Neural cell (in vitro differentiated cells): ENCODE measurements around the gene MARCHF9. TPM values are rescaled to one million over a fixed set of nuclear protein-coding genes. Genes with fewer than 3 reads are reported as not detected.

Source experiments
- H2AFZ ChIP-seq: fragments of 200-600, 300-800 bp; sonication (generic), shearing (Covaris generic); 2 replicates; pipeline ENCODE4 v1.6.0; 2014; ENCODE audit warnings: low read depth, mild to moderate bottlenecking, antibody characterized with exemption, low read length, moderate library complexity
- H3F3A ChIP-seq: fragments of 200-600 bp; shearing (Covaris generic); 2 replicates; pipeline ENCODE4 v1.6.1; 2016; ENCODE audit warnings: mild to moderate bottlenecking, moderate library complexity, mixed read lengths, antibody characterized with exemption, low read length; ENCODE audit not compliant: insufficient read depth, poor library complexity, severe bottlenecking
- H3K27ac ChIP-seq: fragments of 200-600, 300-800 bp; sonication (generic), shearing (Covaris generic); 2 replicates; pipeline ENCODE4 v1.5.1; 2014; ENCODE audit warnings: mild to moderate bottlenecking, low read length, moderate library complexity
- H3K27me3 ChIP-seq: fragments of 300-800, 200-600 bp; sonication (generic), shearing (Covaris generic); 2 replicates; pipeline ENCODE4 v1.6.0; 2014; ENCODE audit warnings: mild to moderate bottlenecking, low read depth, low read length, moderate library complexity; ENCODE audit not compliant: insufficient read depth
- H3K36me3 ChIP-seq: fragments of 300-800, 200-600 bp; sonication (generic), shearing (Covaris generic); 2 replicates; pipeline ENCODE4 v1.5.1; 2014; ENCODE audit warnings: mild to moderate bottlenecking, antibody characterized with exemption, low read length, moderate library complexity; ENCODE audit not compliant: insufficient read depth
- H3K4me2 ChIP-seq: fragments of 300-800, 200-600 bp; sonication (generic), shearing (Covaris generic); 2 replicates; pipeline ENCODE4 v1.6.0; 2014; ENCODE audit warnings: mild to moderate bottlenecking, low read length
- H3K4me3 ChIP-seq: fragments of 300-800, 200-600 bp; sonication (generic), shearing (Covaris generic); 2 replicates; pipeline ENCODE4 v1.5.1; 2014; ENCODE audit warnings: mild to moderate bottlenecking, low read length, moderate library complexity
- H3K79me2 ChIP-seq: fragments of 200-600 bp; shearing (Covaris generic); replicated peaks from 2 replicates; pipeline ENCODE4 v1.6.0; 2014; ENCODE audit warnings: mild to moderate bottlenecking, low read length, moderate library complexity; ENCODE audit not compliant: insufficient read depth
- H3K9ac ChIP-seq: fragments of 300-800, 200-600 bp; sonication (generic), shearing (Covaris generic); 2 replicates; pipeline ENCODE4 v1.6.1; 2016; ENCODE audit warnings: mild to moderate bottlenecking, low read length, mixed read lengths
- H3K9me2 ChIP-seq: fragments of 200-600 bp; shearing (Covaris generic); 2 replicates; pipeline ENCODE4 v1.6.1; 2016; ENCODE audit warnings: mild to moderate bottlenecking, low read length, mixed read lengths; ENCODE audit not compliant: insufficient read depth
- H3K9me3 ChIP-seq: fragments of 200-600, 300-800 bp; sonication (generic), shearing (Covaris generic); 2 replicates; pipeline ENCODE4 v1.6.1; 2016; ENCODE audit warnings: mild to moderate bottlenecking, mixed run types, low read length, moderate library complexity, mixed read lengths
- H4K20me1 ChIP-seq: fragments of 200-600 bp; shearing (Covaris generic); 2 replicates; pipeline ENCODE4 v1.6.1; 2016; ENCODE audit warnings: mild to moderate bottlenecking, mixed run types; ENCODE audit not compliant: insufficient read depth
- CTCF ChIP-seq: fragments of 450-650 bp; IDR thresholded peaks from 2 replicates; pipeline ENCODE4 v1.5.1; 2014; ENCODE audit warnings: antibody characterized with exemption, mild to moderate bottlenecking, moderate library complexity; ENCODE audit not compliant: poor library complexity, severe bottlenecking
- EP300 ChIP-seq: fragments of 450-650 bp; conservative IDR thresholded peaks from 2 replicates; pipeline ENCODE4 v1.6.1; 2014; ENCODE audit warnings: antibody characterized with exemption, mild to moderate bottlenecking, moderate library complexity; ENCODE audit not compliant: poor library complexity, severe bottlenecking
- EZH2 ChIP-seq: fragments of 200-600, 300-800 bp; shearing (Covaris generic), sonication (generic); IDR thresholded peaks from 2 replicates; pipeline ENCODE4 v1.6.1; 2014; ENCODE audit warnings: antibody characterized with exemption, low read length, borderline replicate concordance, mild to moderate bottlenecking; ENCODE audit not compliant: insufficient read depth, poor library complexity, severe bottlenecking
- MXI1 ChIP-seq: fragments of 450-650 bp; conservative IDR thresholded peaks from 2 replicates; pipeline ENCODE4 v1.6.1; 2014; ENCODE audit warnings: antibody characterized with exemption, mild to moderate bottlenecking; ENCODE audit not compliant: poor library complexity, severe bottlenecking
- POLR2AphosphoS5 ChIP-seq: IDR thresholded peaks from 2 replicates; pipeline ENCODE4 v1.6.1; 2012
- RAD21 ChIP-seq: fragments of 450-650 bp; conservative IDR thresholded peaks from 2 replicates; pipeline ENCODE4 v1.6.1; 2014; ENCODE audit warnings: antibody characterized with exemption, mild to moderate bottlenecking, moderate library complexity
- REST ChIP-seq: IDR thresholded peaks from 2 replicates; pipeline ENCODE4 v1.6.1; 2012; ENCODE audit warnings: borderline replicate concordance
- SMC3 ChIP-seq: fragments of 450-650 bp; conservative IDR thresholded peaks from 2 replicates; pipeline ENCODE4 v1.6.1; 2014; ENCODE audit warnings: antibody characterized with exemption, mild to moderate bottlenecking, moderate library complexity; ENCODE audit not compliant: poor library complexity
- TAF1 ChIP-seq: IDR thresholded peaks from 2 replicates; pipeline ENCODE4 v1.6.1; 2012; ENCODE audit warnings: low read depth
- polyA plus RNA-seq: library from polyadenylated mRNA; depleted of rRNA; stranded (reverse); fragments of >200 nt; gene quantifications from 2 replicates; pipeline ENCODE4 v1.2.3, GENCODE V29; 2014

The MARCHF9 gene
- polyA plus RNA-seq, 1 donor from 2014 or later, result 34.5 TPM

GRCh38 chr12:57739914-57740538 is 14.9 kb upstream of the MARCHF9 start:
- peaks cover 20% of the 10 kb centered on the region for H4K20me1 ChIP-seq
- H3K36me3 ChIP-seq, result no peaks in the 10 kb centered on the region
- H3K27ac ChIP-seq, result no peak overlapping the region
- no peaks in the 10 kb centered on the region for H3K9me2 ChIP-seq
- H2AFZ ChIP-seq, result no peak overlapping the region
- peak overlapping the region; percentile 88 for H3K4me3 ChIP-seq
- no peak for TF ChIP-seq REST
- TF ChIP-seq CTCF, result no peak
- H3K79me2 ChIP-seq, result no peaks in the 10 kb centered on the region
- H3K27me3 ChIP-seq, result peaks cover 30% of the 10 kb centered on the region
- H3K9ac ChIP-seq, result peak overlapping the region; percentile 31
- H3K9me3 ChIP-seq, result no peaks in the 10 kb centered on the region
- H3F3A ChIP-seq, result no peaks in the 10 kb centered on the region
- H3K4me2 ChIP-seq, result no peak overlapping the region

- Histone ChIP-seq H3K79me2 (no peaks in the 10 kb centered on the region), H3K9me3 (no peaks in the 10 kb centered on the region), H3K36me3 (no peaks in the 10 kb centered on the region), H3K27me3 (peaks cover 23% of the 10 kb centered on the region), H3K27ac (peak overlapping the region; percentile 47), H3K9ac (peak overlapping the region; percentile 15), H3K4me3 (peak overlapping the region; percentile 32), H2AFZ (no peak overlapping the region), H3K9me2 (no peaks in the 10 kb centered on the region), H3F3A (no peaks in the 10 kb centered on the region), H4K20me1 (peaks cover 15% of the 10 kb centered on the region), H3K4me2 (no peak overlapping the region)
- TF ChIP-seq EP300, result peak; percentile 51
- TF ChIP-seq RAD21, result no peak
- no peak for TF ChIP-seq TAF1
- peak; percentile 86 for TF ChIP-seq POLR2AphosphoS5
- TF ChIP-seq MXI1, result peak; percentile 27
- peak; percentile 29 for TF ChIP-seq REST
- no peak for TF ChIP-seq EZH2
- TF ChIP-seq CTCF, result no peak
- TF ChIP-seq SMC3, result no peak
Observed at GRCh38 chr12:57740656-57741412, 14.1 kb upstream of the MARCHF9 start.
